B cell (primary cell): ENCODE results near the gene MEIS3. TPM values are rescaled to one million over a fixed set of nuclear protein-coding genes. Genes with fewer than 3 reads are reported as not detected.
"Not testable (repeated sequence)": the region's sequence is repeated elsewhere in the genome, so short reads cannot be mapped to it uniquely, and the experiment has no call there.

Experiments
- ATAC-seq: fragments of 200-7000 bp; cut with Tn5 transposase; one replicate; pipeline ENCODE4 v1.10.0; 2021; ENCODE audit warnings: low read depth, mild to moderate bottlenecking, moderate number of reproducible peaks, moderate library complexity
- CTCF ChIA-PET: fragments of 350-600 bp; sonication (Branson Sonifier 250); formaldehyde crosslinking; loops from one replicate; lab custom pipeline; 2021; ENCODE audit warnings: antibody characterized with exemption, inconsistent platforms; lab: Charles Lee
- POLR2A ChIA-PET: fragments of 350-600 bp; sonication (Branson Sonifier 250); formaldehyde crosslinking; loops from one replicate; lab custom pipeline; 2021; ENCODE audit warnings: antibody characterized with exemption; lab: Charles Lee
- DNase-seq: peaks from one replicate; pipeline ENCODE4 v3.0.0; 2013
- H2AFZ ChIP-seq: 2 replicates; pipeline ENCODE4 v1.6.1; 2012; ENCODE audit warnings: mild to moderate bottlenecking, low read depth, low read length; ENCODE audit not compliant: insufficient read depth, poor library complexity, severe bottlenecking
- H3K27ac ChIP-seq, 2 donors: 1 replicate in 1 of 2; 2 replicates in 1 of 2; pipeline ENCODE4 v1.5.1; 2012 to 2013; ENCODE audit warnings: low read length in 2 of 2, mild to moderate bottlenecking in 2 of 2, moderate library complexity in 1 of 2
- H3K27me3 ChIP-seq, 4 experiments: fragments of 200-600 bp in 1 of 4; sonication (generic) in 1 of 4; replicated peaks in 1 of 4; 1 replicate in 2 of 4; 2 replicates in 2 of 4; pipeline versions ENCODE4 v1.6.1 to v1.7.0; 2013 to 2016; ENCODE audit warnings: low read length in 3 of 4, mild to moderate bottlenecking in 2 of 4, mixed read lengths in 1 of 4, moderate library complexity in 1 of 4; ENCODE audit not compliant: insufficient read depth in 4 of 4, control insufficient read depth in 3 of 4; ENCODE audit errors: control extremely low read depth in 1 of 4
- H3K36me3 ChIP-seq, 2 experiments: replicated peaks in 1 of 2; 1 replicate in 1 of 2; 2 replicates in 1 of 2; pipeline versions ENCODE4 v1.6.1 to v1.7.1; 2013; ENCODE audit warnings: low read length in 1 of 2; ENCODE audit not compliant: insufficient read depth in 2 of 2, control insufficient read depth in 1 of 2; ENCODE audit errors: control extremely low read depth in 1 of 2, extremely low read depth in 1 of 2
- H3K4me1 ChIP-seq, 2 donors: fragments of 200-600 bp in 1 of 2; sonication (generic) in 1 of 2; 1 replicate in 1 of 2; 2 replicates in 1 of 2; pipeline versions ENCODE4 v1.5.1 to v1.6.1; 2013 to 2017; ENCODE audit warnings: low read length in 2 of 2; ENCODE audit not compliant: control insufficient read depth in 2 of 2, insufficient read depth in 2 of 2
- H3K4me2 ChIP-seq: replicated peaks from 2 replicates; pipeline ENCODE3; 2012; ENCODE audit warnings: mild to moderate bottlenecking, low read depth, low read length; ENCODE audit not compliant: poor library complexity, severe bottlenecking
- H3K4me3 ChIP-seq, 5 experiments: fragments of 200-600 bp in 1 of 5; sonication (generic) in 1 of 5; 1 replicate in 3 of 5; 2 replicates in 2 of 5; pipeline versions ENCODE4 v1.5.1 to v1.7.0; 2011 to 2016; ENCODE audit warnings: low read length in 4 of 5, mild to moderate bottlenecking in 4 of 5, low read depth in 2 of 5, control low read depth in 1 of 5, moderate library complexity in 1 of 5; ENCODE audit not compliant: insufficient read depth in 1 of 5; ENCODE audit errors: control extremely low read depth in 1 of 5, extremely low read depth in 1 of 5
- H3K79me2 ChIP-seq: fragments of 200-600 bp; sonication (generic); one replicate; pipeline ENCODE4 v1.6.0; 2016; ENCODE audit warnings: low read length; ENCODE audit not compliant: control insufficient read depth, insufficient read depth
- H3K9ac ChIP-seq: fragments of 200-600 bp; sonication (generic); 2 replicates; pipeline ENCODE4 v1.6.1; 2017; ENCODE audit warnings: mild to moderate bottlenecking, low read length, moderate library complexity
- H3K9me3 ChIP-seq, 3 donors: one replicate each; pipeline versions ENCODE4 v1.6.1 to v1.7.1; 2013; ENCODE audit warnings: low read length in 2 of 3; ENCODE audit not compliant: control insufficient read depth in 2 of 3, insufficient read depth in 1 of 3; ENCODE audit errors: control extremely low read depth in 1 of 3
- H4K20me1 ChIP-seq: 2 replicates; pipeline ENCODE4 v1.6.0; 2012; ENCODE audit warnings: mild to moderate bottlenecking, low read length; ENCODE audit not compliant: insufficient read depth, control insufficient read depth, poor library complexity, severe bottlenecking
- H3K27ac Mint-ChIP-seq: one replicate; pipeline ENCODE4 v1.8.0; 2021; ENCODE audit warnings: mixed read lengths
- H3K27me3 Mint-ChIP-seq: one replicate; pipeline ENCODE4 v1.8.0; 2021; ENCODE audit warnings: mixed read lengths
- H3K4me1 Mint-ChIP-seq: one replicate; pipeline ENCODE4 v1.8.0; 2021; ENCODE audit warnings: mixed read lengths
- H3K4me3 Mint-ChIP-seq: one replicate; pipeline ENCODE4 v1.8.0; 2021; ENCODE audit warnings: mixed read lengths
- H3K9me3 Mint-ChIP-seq: one replicate; pipeline ENCODE4 v1.8.0; 2022; ENCODE audit warnings: mixed read lengths; ENCODE audit not compliant: insufficient read depth
- EZH2 ChIP-seq: IDR thresholded peaks from 2 replicates; pipeline ENCODE4 v1.6.1; 2012; ENCODE audit warnings: borderline replicate concordance, low read depth, mild to moderate bottlenecking, moderate library complexity, low read length; ENCODE audit not compliant: insufficient read depth, poor library complexity, severe bottlenecking
- WGBS: methylation state at CpG from one replicate; pipeline ENCODE4 v1.1.5; 2013; ENCODE audit warnings: missing lambda C conversion rate; ENCODE audit not compliant: insufficient coverage; 5-methylcytosine and 5-hydroxymethylcytosine counted together
- intact Hi-C: fragments of 100-400 bp; cut with micrococcal nuclease; formaldehyde crosslinking; loops from one replicate; pipeline ENCODE4 v1.10.0; 2022
- polyA plus RNA-seq: library from polyadenylated mRNA; depleted of rRNA; stranded (reverse); fragments of >200 nt; gene quantifications from 2 replicates; pipeline ENCODE4 v1.2.3, GENCODE V29; 2012
- total RNA-seq, 2 donors: library from RNA; stranded (reverse); fragments of 120-200 nt in 1 of 2; gene quantifications; 1 replicate in 1 of 2; 2 replicates in 1 of 2; pipeline versions ENCODE4 v1.2.3 to v1.2.4, GENCODE V29; 2013 to 2022
- TF ChIP-seq, protein P1 (sequence below): fragments of 200-600 bp; IDR thresholded peaks from one replicate; pipeline ENCODE4 v1.8.0; 2022; ENCODE audit warnings: antibody characterized with exemption, mild to moderate bottlenecking

Gene MEIS3
- total and polyA plus RNA-seq, 2 donors (not counting 1 experiment from before 2014, with no cell fraction given) = not detected

DNA sequence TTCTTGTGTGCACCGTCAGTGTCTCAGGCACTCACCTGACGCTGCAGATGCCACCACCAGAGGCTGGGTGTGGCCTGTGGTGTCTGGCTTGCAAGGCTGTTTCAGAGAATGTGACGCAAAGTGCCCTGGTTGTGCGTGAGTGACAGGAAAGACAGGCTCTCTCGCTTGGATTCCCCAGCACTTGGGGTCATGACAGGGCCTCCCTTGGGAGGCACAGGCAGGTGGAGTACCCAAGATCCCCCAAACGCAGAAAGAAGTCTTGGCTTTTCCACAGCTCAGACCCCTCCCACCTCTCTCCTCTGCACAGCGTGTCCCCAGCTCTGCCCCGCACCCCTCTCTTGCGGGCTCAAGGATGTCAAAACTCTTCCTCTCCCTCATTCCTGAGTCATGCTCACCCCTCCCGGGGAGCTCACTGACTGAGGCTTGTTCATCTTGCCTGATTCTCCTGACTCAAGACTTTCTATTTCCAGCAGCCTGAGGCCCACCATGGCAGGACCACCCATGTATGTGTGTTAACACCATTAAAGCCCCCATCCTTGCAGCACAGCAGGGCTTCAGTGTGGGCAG, 49.2 kb downstream of the MEIS3 start:
- H2AFZ ChIP-seq = no peak overlapping the region
- no peak overlapping the region for H3K4me3 ChIP-seq
- H3K9me3 Mint-ChIP-seq = no peaks in the 10 kb centered on the region
- ATAC-seq (no peak), DNase-seq (no peak)
- H3K27me3 Mint-ChIP-seq = no peaks in the 10 kb centered on the region
- H3K27me3 ChIP-seq = no peaks in the 10 kb centered on the region
- H3K9ac ChIP-seq = no peak overlapping the region
- H3K4me1 ChIP-seq = no peaks in the 10 kb centered on the region
- WGBS = 48% methylated on average over 9 of the region's 10 CpGs
- no peak overlapping the region for H3K4me3 Mint-ChIP-seq
- H3K4me1 Mint-ChIP-seq = no peaks in the 10 kb centered on the region
- intact Hi-C loops = no loop called here
- no peaks in the 10 kb centered on the region for H3K9me3 ChIP-seq
- no peak overlapping the region for H3K4me2 ChIP-seq
- peaks cover 6% of the 10 kb centered on the region for H4K20me1 ChIP-seq
- peaks cover 3 to 56% of the 10 kb centered on the region in 2 experiments for H3K36me3 ChIP-seq
- TF ChIP-seq, protein P1, sequence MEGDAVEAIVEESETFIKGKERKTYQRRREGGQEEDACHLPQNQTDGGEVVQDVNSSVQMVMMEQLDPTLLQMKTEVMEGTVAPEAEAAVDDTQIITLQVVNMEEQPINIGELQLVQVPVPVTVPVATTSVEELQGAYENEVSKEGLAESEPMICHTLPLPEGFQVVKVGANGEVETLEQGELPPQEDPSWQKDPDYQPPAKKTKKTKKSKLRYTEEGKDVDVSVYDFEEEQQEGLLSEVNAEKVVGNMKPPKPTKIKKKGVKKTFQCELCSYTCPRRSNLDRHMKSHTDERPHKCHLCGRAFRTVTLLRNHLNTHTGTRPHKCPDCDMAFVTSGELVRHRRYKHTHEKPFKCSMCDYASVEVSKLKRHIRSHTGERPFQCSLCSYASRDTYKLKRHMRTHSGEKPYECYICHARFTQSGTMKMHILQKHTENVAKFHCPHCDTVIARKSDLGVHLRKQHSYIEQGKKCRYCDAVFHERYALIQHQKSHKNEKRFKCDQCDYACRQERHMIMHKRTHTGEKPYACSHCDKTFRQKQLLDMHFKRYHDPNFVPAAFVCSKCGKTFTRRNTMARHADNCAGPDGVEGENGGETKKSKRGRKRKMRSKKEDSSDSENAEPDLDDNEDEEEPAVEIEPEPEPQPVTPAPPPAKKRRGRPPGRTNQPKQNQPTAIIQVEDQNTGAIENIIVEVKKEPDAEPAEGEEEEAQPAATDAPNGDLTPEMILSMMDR = no peak
- TF ChIP-seq EZH2 = no peak
- POLR2A ChIA-PET = no interaction called here
- no peaks in the 10 kb centered on the region for H3K79me2 ChIP-seq
- H3K27ac ChIP-seq = no peak overlapping the region
- CTCF ChIA-PET = interaction anchor here (0.6 kb wide), 1 partner anchor 1814 kb away, joined by 3 read pairs; no protein-coding TSS in a partner anchor
- no peak overlapping the region for H3K27ac Mint-ChIP-seq

DNA sequence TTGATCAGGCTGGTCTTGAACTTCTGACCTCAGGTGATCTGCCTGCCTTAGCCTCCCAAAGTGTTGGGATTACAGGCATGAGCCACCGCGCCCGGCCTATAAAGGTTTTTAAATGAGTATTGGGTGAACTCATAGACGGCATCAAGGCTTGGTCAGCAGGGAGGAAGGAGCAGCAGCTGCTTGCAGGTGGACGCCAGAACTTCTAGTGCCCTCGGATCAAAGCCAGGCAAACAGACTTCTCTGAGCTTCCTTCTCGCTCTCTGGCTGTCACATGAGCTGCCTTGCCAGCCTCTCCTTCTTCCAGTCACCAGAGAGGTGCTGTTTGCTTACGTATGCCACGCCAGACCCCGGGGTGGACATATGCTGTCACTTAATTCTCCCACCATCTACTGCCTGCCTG, 53.9 kb downstream of the MEIS3 start:
- H3K4me1 Mint-ChIP-seq, intact Hi-C loops, DNase-seq, H3K27ac ChIP-seq, H3K79me2 ChIP-seq, ATAC-seq, H3K4me3 ChIP-seq, H3K9ac ChIP-seq, H4K20me1 ChIP-seq, H3K9me3 Mint-ChIP-seq, H3K27me3 ChIP-seq, H3K27ac Mint-ChIP-seq, CTCF ChIA-PET, H3K4me2 ChIP-seq, H2AFZ ChIP-seq, H3K9me3 ChIP-seq, H3K4me1 ChIP-seq, H3K4me3 Mint-ChIP-seq, H3K27me3 Mint-ChIP-seq: not testable (repeated sequence)
- peaks cover 9 to 56% of the 10 kb centered on the region in 2 experiments for H3K36me3 ChIP-seq
- POLR2A ChIA-PET = interaction anchor here (1.0 kb wide), 1 partner anchor 16 kb away, joined by 3 read pairs; the partner anchor contains the start of gene DHX34
- WGBS = 100% methylated on average over 4 of the region's 10 CpGs
